GM19035 (cell line): ENCODE data around the gene PRKCZ.
"Not testable (repeated sequence)": the region's sequence is repeated elsewhere in the genome, so short reads cannot be mapped to it uniquely, and the experiment has no call there.

Experiments
- ATAC-seq: cut with Tn5 transposase; IDR thresholded peaks from one replicate; pipeline ENCODE4 v1.9.1; 2021; ENCODE audit not compliant: unreplicated experiment

The PRKCZ gene

DNA sequence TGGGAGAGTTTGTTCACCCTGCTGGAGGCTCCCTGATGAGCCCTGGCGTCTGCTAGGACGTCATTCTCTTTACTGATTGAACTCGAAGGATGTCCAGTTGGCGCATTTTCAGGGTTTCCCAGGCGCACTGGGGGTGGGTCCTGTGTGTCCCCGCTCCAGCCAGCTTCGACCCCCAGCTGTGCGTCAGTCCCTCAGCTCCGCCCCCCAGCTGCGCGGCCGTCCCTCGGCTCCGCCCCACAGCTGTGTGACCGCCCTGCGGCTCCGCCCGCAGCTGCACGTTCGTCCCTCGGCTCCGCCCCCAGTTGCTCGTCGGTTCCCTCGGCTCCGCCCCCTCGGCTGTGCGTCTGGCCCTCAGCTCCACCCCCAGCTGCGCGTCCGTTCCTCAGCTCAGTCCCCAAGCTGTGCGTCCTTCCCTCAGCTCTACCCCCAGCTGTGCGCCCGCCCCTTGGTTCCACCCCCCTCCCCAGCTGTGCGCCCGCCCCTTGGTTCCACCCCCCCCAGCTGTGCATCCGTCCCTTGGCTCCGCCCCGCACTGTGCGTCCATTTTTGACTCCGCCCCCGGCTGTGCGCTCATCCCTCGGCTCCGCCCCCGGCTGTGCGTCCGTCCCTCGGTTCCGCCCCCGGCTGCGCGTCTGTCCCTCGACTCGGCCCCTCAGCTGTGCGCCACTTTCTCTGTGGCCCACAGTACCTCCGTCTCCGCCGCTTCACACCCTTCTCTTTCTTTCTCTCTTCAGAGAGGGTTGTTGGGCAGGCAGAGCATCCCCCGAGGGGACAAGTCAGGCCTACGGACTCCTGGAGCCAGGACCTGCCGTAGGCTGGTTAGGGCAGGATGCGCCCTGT is 83.0 kb downstream of the PRKCZ start:
- ATAC-seq = peak; percentile 82

DNA sequence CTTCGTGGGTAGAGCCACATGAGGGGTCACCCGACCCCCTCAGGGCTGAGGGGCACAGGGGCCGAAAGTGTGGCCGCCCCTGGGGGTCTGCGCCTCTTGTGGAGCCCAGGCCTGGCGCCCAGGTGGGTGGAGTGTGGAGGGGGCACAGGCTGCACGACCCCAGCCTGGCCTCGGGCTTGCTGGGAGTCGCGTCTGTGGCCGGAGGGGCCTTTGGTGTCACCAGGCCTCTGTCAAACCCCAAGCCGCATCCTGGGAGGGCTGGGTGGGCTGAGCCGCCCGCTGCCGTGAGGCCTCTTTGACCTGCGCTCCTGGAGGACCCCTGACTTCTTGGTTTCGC is 83.6 kb downstream of the PRKCZ start:
- no peak for ATAC-seq

DNA sequence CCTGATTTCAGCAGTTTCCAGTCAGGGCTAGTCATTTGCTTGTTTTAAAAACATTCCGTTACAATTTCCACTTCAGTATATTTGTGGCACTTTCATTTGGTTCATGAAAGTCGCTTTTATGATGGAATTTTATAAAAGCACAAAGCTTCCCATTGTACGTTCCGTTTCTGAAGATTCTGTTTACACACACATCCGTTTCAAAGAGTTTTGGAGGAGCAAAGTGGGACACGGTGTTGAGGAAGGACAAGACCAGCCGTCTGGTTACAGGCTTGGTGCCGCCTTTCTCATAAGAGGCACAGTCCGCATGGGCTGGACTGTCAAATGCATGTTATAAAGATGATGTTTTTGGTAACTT is 84.0 kb downstream of the PRKCZ start:
- ATAC-seq = no peak

DNA sequence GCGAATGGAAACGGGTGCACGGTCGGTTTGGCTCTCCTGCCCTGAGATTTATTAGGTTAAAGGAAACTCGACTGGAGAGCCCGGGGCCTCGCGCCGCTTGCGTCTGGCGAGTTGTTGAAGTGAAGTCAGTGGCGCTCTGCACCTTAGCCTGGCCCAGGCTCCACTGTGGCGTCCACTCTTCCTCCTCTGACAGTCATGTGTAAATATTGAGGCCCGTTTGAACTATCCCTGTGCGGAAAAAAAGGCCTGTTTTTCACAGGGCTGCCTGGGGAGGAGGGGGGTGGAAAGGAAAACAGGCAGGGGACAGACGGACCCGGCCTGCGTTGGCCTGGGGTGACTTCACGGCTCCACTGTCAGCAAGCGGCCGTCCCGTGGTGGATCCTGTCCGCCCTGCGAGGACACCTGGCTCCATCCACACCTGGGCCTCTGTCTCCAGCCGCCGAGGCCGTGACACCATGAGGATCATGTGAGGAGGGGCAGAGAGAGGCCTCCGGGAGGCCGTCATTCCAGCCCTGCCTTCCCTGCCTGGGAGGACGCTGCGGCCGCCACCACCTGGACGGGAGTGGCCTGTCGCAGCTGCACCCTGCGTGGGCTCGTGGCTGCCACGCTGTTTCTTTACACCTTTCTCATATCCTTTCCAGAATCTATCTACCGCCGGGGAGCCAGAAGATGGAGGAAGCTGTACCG is 84.6 kb downstream of the PRKCZ start:
- no peak for ATAC-seq

DNA sequence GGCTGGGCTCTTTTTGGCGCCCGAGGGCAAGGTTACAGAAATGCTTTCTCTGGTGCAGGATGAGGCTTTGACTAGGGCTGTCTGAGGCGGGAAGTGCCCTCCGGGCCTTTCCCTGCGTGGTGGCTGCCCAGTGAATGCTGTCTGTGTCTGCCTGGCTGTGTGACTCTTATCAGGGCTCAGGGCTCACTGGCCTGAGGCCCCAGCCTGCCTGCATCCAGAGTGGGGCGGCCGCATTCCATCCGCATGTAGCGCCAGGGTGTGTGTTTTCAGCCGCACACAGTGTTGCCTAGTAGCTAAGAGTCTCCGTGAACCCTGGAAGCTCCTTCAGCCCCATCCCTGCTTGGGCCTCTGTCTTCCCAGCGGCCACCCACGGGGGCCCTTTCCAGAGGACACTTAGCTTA is 85.2 kb downstream of the PRKCZ start:
- no peak for ATAC-seq

DNA sequence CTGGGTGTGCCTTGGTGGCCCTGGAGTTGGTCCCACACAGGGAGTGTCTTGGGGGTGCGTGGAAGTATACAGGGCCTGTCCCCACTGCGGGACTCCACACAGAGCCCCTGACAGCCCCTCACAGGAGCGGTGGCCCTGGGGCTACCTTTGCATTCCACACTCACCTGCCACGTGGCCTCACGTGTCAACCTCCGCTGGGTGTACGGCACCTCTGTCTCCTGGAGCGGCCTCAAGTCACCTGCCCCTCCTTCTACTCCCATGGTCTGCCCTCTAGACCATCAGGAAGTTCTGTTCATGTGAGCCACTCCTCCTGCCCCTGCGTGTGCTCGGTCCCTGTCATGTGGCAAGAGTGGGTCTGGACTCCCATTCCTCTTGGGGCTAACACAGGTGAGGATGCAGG is 85.7 kb downstream of the PRKCZ start:
- no peak for ATAC-seq

DNA sequence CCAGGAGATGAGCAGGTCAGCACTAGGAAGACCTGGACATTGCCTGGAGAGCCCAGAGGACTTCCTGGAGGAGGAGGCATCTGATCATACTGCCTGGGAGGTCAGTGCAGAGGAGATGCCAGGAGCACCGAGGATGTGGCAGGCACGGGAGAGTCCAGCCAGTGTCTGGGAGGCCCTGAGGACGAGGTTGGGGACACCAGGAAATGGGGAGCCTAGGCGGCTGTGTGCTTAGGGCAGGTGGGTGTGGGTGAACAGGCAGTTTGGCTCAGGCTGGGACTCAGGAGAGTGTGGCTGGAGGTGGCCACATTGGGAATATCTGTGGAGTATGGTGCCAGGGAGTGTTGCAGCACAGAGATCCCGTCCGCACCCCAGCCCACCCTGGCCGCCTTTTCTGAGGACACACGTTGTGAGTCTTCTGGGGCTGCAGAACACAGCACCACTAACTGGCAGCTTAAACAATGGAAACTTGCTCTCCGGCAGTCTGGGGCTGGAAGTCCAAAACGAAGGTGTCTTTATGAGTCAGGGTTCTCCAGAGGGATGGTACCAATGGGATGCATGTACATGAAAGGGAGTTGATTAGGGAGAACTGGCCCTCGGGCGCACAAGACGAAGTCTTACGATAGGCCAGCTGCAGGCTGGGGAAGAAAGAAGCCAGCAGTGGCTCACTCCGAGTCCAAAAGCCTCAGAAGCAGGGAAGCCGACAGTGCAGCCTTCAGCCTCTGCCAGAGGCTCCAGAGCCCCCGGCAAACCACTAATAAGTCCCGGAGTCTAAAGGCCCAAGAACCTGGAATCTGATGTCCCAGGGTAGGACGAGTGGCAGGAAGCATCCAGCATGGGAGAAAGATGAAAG is 86.4 kb downstream of the PRKCZ start:
- no peak for ATAC-seq

DNA sequence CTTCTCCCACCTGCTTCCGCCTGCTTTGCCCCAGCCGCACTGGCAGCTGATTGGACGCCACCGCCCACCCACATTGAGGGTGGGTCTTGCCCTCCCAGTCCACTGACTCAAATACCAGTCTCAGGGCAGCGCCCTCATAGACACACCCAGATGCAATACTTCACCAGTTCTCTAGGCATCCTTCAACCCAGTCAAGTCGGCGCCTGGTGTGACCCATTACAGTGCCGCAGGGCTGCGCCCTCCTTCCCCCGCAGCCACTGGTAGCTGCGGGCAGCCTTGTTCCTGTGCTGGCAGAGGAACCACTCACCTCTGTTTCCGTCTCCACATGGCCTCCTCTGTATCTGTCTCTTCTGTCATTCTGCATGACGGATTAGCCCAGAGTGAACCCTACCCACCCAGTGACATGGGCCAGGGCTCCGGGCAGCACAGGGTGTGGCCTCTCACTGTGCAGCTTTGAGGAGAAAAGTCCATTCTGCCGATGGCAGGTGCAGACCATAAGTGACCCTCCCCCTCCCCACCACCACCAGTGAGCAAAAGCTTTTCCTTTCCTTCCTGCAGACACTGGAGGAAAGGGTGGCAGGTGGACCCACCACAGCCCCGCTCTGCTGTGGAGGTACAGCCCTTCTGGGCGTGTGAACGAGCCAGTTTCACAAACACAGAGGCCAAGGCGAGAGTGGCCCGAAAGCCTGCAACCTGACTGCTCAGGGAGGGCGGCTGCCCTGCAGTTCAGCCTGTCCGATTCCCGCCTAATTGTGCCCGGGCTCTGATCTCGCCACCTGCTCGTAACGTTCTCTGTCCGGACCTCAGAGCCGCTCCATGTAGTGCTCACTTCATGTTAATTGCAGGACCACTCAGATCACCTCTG is 87.3 kb downstream of the PRKCZ start:
- no peak for ATAC-seq

DNA sequence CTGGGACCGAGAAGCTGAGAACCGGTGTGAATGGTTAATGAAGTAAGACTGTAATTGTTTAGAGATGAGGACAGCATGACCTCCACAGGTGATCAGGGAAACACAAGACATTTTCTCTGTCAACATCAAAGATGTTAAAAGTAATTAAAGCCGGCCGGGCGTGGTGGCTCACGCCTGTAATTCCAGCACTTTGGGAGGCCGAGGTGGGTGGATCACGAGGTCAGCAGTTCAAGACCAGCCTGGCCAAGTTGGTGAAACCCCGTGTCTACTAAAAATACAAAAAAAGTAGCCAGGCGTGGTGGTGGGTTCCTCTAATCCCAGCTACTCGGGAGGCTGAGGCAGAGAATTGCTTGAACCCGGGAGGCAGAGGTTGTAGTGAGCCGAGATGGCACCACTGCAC is 88.9 kb downstream of the PRKCZ start:
- ATAC-seq = not testable (repeated sequence)

DNA sequence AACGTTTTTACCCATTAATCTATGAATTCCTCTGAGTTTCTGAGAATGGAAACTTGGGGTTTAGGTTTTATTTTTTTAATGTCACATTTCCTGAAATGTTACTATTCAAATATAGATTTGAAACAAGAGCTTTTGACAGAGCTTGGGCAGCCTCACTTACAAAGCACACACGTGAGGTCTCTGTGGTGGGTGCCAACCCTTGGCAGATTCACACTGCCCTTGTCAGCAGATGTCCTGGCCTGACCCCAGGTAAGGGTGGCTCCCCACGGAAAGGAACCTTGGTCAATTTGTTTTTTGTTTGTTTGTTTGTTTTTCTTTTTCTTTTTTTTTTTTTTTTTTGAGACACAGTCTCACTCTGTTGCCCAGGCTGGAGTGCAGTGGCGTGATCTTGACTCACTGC is 90.8 kb downstream of the PRKCZ start:
- ATAC-seq = no peak

DNA sequence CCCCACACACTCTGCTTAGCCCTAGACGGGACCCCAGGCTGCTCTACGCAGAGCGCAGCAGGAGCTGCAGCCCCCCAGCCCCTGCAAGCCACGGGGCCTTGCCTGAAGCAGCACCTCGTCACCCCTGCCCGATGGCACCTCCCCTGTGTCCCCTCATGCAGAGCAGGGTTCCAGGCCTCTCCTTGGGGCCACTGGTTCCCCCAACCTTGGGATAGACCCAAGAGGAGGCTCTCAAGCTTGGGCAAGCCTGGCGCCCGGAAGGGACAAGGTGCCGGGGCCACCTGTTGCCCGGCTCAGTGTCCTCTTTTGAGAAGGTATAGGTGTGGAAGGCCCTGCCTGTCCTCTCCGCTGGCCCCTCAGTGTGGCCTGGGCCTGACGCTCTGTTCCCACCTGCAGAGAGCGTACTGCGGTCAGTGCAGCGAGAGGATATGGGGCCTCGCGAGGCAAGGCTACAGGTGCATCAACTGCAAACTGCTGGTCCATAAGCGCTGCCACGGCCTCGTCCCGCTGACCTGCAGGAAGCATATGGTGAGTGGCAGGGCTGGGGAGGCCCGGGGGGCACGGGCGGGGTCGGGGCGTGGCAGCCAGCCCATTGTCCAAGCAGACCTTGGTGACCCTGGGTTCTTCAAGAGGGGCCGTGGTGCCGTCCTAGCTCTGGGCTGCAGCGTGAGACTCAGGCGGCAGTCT is 93.7 kb downstream of the PRKCZ start:
- ATAC-seq = no peak

DNA sequence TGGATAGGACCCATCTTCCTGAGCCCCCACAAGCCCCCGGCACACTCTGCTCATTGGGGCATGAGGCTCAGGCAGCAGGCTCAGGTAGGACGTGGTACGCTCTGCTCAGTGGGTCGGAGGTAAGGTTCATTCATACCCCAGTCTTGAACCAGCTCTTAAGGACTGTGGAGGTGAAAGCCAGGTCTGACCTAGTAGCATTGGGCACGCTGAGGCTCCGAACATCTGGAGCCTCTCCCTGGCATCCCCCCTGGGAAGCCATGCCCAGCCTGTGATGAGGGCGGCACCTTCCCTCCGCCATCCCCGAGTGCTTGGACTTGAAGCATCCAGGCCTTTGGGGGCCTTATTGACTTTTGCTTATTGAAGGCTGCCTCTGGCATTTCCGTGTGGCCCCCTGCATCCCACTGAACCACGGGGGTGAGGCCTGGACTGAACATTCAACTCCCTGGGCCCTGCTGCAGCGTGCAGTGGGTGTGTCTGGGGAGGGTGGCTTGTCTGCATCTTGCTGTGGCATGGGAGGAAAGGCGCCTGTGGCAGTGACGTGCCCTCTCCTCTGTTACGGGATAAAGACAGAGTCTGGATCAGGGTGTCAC is 94.4 kb downstream of the PRKCZ start:
- ATAC-seq = no peak

DNA sequence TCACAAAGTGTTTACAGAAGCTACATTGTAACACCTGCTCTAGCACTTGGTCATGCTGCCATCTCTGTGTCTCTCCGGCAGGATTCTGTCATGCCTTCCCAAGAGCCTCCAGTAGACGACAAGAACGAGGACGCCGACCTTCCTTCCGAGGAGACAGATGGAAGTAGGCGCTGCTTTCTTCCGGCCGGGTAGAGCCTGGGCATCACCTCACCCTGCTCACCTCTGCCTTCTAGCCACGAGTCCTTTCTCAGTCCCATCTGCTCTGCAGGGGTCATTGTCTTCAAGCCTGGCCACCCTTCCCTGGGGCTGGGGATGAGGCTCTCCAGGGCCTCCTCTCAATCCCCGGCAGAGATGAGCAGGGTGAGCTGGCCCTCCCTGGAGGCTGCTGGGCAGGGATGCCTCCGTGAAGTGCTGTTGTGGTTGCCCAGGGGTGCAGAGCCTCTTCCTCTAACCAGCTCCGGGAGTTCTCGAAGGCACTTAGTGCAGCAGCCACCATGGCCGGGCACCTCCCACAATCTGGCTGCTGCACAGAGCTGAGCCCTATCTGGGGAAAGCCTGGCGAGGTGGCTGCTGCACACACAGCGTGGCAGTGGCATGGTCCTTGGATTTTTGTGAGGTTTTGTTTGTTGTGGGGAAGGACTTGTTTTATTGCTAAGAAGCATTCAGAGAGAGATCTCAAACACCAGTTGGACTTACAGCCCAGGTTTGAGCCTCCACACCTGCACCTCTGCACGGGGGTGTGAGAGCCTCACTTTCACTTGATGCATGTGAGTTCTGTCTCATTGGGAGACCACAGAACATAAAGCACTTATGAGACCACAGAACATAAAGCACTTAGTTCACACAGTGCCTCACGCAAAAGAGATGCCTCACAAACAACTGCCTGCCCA is 96.0 kb downstream of the PRKCZ start:
- no peak for ATAC-seq

DNA sequence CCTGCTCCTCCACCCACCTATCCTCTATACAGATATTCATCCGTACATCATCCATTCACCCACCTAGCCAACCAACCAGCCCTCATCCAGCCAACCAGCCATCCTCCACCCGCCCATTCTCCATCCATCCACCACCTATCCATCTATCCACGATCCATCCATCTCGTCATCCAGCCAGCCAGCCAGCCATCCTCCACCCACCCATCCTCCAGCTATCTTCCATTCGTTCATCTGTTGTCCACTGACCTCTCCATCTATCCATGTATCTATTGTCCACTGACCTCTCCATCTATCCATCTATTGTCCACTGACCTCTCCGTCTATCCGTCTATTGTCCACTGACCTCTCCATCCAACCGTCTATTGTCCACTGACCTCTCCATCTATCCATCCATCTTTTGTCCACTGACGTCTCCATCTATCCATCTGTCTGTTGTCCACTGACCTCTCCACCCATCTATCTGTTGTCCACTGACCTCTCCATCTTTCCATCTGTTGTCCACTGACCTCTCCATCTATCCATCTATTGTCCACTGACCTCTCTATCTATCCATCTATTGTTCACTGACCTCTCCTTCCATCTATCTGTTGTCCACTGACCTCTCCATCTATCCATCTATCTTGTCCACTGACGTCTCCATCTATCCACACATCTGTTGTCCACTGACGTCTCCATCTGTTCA is 96.8 kb downstream of the PRKCZ start:
- no peak for ATAC-seq

DNA sequence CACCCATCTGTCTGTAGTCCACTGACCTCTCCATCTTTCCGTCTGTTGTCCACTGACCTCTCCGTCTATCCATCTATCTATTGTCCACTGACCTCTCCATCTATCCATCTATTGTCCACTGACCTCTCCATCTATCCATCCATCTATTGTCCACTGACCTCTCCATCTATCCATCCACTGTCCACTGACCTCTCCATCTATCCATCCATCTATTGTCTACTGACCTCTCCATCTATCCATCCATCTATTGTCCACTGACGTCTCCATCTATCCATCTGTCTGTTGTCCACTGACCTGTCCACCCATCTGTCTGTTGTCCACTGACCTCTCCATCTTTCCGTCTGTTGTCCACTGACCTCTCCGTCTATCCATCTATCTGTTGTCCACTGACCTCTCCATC is 97.7 kb downstream of the PRKCZ start:
- not testable (repeated sequence) for ATAC-seq

DNA sequence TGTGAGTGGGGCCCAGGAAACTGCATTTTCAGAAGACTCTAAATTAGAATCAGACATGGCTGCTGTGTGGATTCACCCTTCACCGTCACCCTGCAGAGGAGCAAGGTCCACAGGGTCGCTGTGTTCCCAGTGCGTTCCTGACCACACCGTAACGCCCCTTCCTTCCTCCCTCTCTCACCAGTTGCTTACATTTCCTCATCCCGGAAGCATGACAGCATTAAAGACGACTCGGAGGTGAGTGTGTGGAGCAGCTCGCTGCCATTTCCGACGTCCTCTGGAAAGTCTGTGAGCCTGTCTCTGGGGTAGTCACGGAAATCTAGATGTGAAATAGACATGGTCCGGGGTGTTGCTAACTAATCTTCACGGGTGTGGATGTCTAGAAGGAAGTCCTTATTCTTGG is 98.5 kb downstream of the PRKCZ start:
- ATAC-seq = no peak

DNA sequence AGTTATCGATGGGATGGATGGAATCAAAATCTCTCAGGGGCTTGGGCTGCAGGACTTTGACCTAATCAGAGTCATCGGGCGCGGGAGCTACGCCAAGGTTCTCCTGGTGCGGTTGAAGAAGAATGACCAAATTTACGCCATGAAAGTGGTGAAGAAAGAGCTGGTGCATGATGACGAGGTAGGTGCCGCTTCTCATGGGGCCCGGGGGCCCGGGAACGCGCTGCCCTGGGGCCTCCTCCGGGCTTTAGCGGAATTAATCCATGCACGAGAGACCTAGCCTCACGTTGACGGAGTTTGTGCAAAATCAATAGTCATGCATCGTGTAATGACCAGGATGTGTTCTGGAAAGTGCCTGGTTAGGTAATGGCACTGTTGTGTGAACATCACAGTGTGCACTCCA is 100.6 kb downstream of the PRKCZ start:
- no peak for ATAC-seq

DNA sequence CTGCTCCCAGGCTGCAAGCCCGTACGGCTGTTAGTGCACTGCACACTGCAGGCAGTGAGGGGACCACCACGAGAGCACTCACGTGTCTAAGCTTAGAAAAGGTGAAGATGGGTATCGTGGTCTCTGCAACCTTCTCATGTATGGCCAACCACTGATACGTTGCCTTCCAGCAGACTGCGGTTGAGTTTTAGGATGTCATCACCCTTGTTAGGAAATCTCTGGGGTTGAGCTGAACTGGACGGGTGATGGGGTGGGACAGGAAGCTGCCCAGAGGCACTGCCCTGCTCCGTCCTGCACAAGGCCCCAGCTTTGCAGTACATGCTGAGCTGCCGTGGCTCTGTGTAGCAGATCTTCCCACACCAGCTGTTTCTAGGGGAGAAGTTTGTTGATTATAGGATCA is 101.0 kb downstream of the PRKCZ start:
- ATAC-seq = no peak
